Gastrocnemius medialis (tissue), 4 donors: Measurements from ENCODE around the gene C12orf75. TPM values are rescaled to one million over a fixed set of nuclear protein-coding genes. Genes with fewer than 3 reads are reported as not detected.

Source experiments
- ATAC-seq, 2 donors: fragments of 150-250 bp; one replicate each; pipeline ENCODE4 v1.9.1; 2016
- DNase-seq, 2 donors: peaks; one replicate each; pipeline ENCODE4 v3.0.0-alpha.2; 2019
- H3K27ac ChIP-seq, 4 donors: fragments of 200-600 bp; sonication (generic); 1 replicate in 1 of 4; 2 replicates in 3 of 4; pipeline ENCODE4 v1.5.1; 2016 to 2018; ENCODE audit warnings: mild to moderate bottlenecking in 2 of 4, moderate library complexity in 1 of 4
- H3K27me3 ChIP-seq, 3 donors: fragments of 200-600 bp; sonication (generic) in 2 of 3; 1 replicate in 1 of 3; 2 replicates in 2 of 3; pipeline versions ENCODE4 v1.5.1 to v1.6.0; 2016 to 2019; ENCODE audit warnings: mild to moderate bottlenecking in 1 of 3, moderate library complexity in 1 of 3
- H3K36me3 ChIP-seq, 2 donors: fragments of 200-600 bp; sonication (generic) in 1 of 2; one replicate each; pipeline ENCODE4 v1.5.1; 2017 to 2018
- H3K4me1 ChIP-seq, 2 donors: fragments of 200-600 bp; sonication (generic) in 1 of 2; one replicate each; pipeline ENCODE4 v1.5.1; 2016 to 2017; ENCODE audit warnings: mild to moderate bottlenecking in 2 of 2
- H3K4me3 ChIP-seq, 4 donors: fragments of 200-600 bp; sonication (generic) in 3 of 4; 1 replicate in 1 of 4; 2 replicates in 3 of 4; pipeline ENCODE4 v1.5.1; 2016 to 2019; ENCODE audit warnings: mild to moderate bottlenecking in 2 of 4
- H3K9me3 ChIP-seq, 3 donors: fragments of 200-600 bp; sonication (generic) in 2 of 3; 1 replicate in 1 of 3; 2 replicates in 2 of 3; pipeline ENCODE4 v1.5.1; 2016 to 2019
- POLR2A ChIP-seq, 2 donors: fragments of 450-650 bp; IDR thresholded peaks; one replicate each; pipeline ENCODE4 v1.6.1; 2017; ENCODE audit warnings: antibody characterized with exemption in 2 of 2, mild to moderate bottlenecking in 2 of 2, moderate library complexity in 2 of 2
- in situ Hi-C, 4 donors: fragments of 200-750 bp; cut with MboI; loops; one replicate each; pipeline versions ENCODE4 v1.15.0 to v1.8.0; 2017; ENCODE audit warnings: low sequenced_read_pairs in 4 of 4
- intact Hi-C: fragments of 100-400 bp; cut with DNase I; formaldehyde crosslinking; loops from one replicate; pipeline ENCODE4 v1.15.1; 2023; ENCODE audit warnings: low total_unique reads
- total RNA-seq, 4 donors: library from RNA; depleted of rRNA; stranded (reverse); fragments of >200 nt; gene quantifications; one replicate each; pipeline versions ENCODE4 v1.1.0 to v1.2.3, GENCODE V29; 2016
- TF ChIP-seq, protein P1 (sequence below), 5 experiments: fragments of 450-650 bp in 3 of 5; fragments of 200-600 bp in 2 of 5; sonication (generic) in 2 of 5; IDR thresholded peaks in 4 of 5; conservative IDR thresholded peaks in 1 of 5; 1 replicate in 4 of 5; 2 replicates in 1 of 5; pipeline ENCODE4 v1.5.1; 2016 to 2019; ENCODE audit warnings: antibody characterized with exemption in 5 of 5, mild to moderate bottlenecking in 3 of 5, moderate library complexity in 3 of 5

C12orf75 gene
- total RNA-seq: 10 to 100 TPM in 3 of 4 donors, 1 to 10 TPM in 1; 4.3 to 73.0 (median 17.3) TPM

DNA sequence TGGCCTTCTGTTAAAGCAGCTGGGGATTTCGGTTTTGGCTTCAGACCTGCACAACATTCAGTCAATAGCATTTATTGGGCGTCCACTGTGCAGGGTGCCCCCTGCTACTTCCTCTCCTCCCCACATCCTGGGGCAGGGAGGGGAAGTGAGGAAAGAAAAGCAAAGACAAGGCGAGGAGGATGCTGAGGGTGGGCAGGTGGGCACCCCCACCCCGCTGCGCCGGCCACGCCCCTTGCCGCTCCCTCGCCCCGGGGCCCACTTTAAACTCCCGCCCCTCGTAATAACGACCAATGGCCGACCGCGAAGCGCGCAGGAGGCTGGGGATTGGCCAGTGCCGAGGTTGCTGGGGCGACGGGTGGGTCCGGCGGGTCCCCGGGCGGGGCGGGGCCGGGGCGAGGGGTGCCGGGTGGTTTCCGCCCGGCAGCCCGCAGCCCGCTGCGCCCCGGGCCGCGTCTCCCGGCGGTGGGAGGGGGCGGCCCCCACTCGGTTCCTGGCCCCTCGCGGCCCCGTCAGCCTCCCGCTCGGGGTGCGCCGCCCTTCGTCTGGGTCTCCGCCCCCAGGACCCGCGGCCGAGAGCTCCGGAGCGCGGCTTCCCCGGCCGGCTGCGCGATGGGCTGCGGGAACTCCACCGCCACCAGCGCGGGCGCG, at the start of gene C12orf75:
TSS of gene C12orf75 (plus strand) at position 409 of the 648 bp plus-strand sequence. CDS start at position 610, 201 bp downstream.
- ATAC-seq (peak; percentile 63 to 78), DNase-seq (peak; percentile 31 to 37)
- in situ Hi-C loops (no loop called here), intact Hi-C loops (loop anchor here (5.0 kb wide), 1 partner anchor 93 kb away; the partner anchor contains the start of gene APPL2)
- TF ChIP-seq, protein P1, sequence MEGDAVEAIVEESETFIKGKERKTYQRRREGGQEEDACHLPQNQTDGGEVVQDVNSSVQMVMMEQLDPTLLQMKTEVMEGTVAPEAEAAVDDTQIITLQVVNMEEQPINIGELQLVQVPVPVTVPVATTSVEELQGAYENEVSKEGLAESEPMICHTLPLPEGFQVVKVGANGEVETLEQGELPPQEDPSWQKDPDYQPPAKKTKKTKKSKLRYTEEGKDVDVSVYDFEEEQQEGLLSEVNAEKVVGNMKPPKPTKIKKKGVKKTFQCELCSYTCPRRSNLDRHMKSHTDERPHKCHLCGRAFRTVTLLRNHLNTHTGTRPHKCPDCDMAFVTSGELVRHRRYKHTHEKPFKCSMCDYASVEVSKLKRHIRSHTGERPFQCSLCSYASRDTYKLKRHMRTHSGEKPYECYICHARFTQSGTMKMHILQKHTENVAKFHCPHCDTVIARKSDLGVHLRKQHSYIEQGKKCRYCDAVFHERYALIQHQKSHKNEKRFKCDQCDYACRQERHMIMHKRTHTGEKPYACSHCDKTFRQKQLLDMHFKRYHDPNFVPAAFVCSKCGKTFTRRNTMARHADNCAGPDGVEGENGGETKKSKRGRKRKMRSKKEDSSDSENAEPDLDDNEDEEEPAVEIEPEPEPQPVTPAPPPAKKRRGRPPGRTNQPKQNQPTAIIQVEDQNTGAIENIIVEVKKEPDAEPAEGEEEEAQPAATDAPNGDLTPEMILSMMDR (IDR thresholded peaks at IDR 0.05 in 4 of 5, conservative IDR thresholded peaks at IDR 0.05 in 1 of 5): no peak
- peak in 1 of 2 donors; percentile 14 for TF ChIP-seq POLR2A (IDR thresholded peaks at IDR 0.05)
- H3K4me1 ChIP-seq: peaks cover 8 to 9% of the 10 kb centered on the region in 2 donors
- H3K4me3 ChIP-seq: peak within 1 kb of the TSS; percentile 64 to 69 (median 66)
- H3K36me3 ChIP-seq: no peaks in the 10 kb centered on the region
- H3K27ac ChIP-seq: peak within 1 kb of the TSS in 3 of 4 donors; percentile 45 to 62 (median 49)
- H3K9me3 ChIP-seq: no peaks in the 10 kb centered on the region
- H3K27me3 ChIP-seq: no peaks in the 10 kb centered on the region

DNA sequence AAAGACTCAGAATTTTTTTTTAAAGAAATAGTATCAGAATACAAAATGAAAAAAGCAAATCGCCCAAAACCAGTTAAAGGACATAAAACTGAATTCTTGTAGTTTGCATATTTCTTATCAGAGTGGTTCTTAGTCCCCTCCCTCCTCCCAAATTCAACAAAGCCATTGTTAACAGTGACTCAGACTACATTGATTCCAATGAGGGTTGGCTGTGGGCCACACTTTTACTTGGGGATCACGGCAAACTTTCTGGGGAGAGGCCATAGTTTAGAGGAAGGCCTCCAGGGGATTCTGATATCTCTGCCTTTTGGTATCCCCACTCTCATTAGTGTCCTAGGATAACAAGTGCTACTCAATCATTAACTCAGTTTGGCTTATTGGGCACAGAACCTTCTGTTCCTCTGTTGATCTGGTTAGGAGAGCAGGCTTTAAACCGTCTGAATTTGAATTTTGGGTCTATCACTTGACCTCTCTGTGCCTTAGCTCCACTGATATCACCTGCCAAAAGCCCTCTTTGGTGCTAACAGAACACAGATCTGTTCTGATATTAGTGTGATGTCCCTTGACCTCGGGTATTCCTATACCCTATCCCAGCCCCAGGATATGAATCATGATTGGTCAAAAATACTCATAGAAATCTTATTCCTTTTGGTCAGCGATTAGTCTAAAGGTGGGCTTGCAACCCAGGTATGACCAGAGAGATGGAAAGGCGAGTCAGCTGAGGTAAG, 49.4 kb upstream of the C12orf75 start:
- no peaks in the 10 kb centered on the region for H3K36me3 ChIP-seq
- intact Hi-C loops: no loop called here
- no peaks in the 10 kb centered on the region for H3K27me3 ChIP-seq
- H3K4me3 ChIP-seq: no peak overlapping the region
- no peak for DNase-seq
- no peaks in the 10 kb centered on the region for H3K9me3 ChIP-seq
- H3K4me1 ChIP-seq: no peaks in the 10 kb centered on the region
- no peak overlapping the region for H3K27ac ChIP-seq
- in situ Hi-C loops: loop anchor here in 1 of 4 donors (10.0 kb wide), 1 partner anchor 104 kb away; no protein-coding TSS in a partner anchor
- ATAC-seq: no peak
- TF ChIP-seq, protein P1 (IDR thresholded peaks at IDR 0.05 in 4 of 5, conservative IDR thresholded peaks at IDR 0.05 in 1 of 5): no peak
- no peak for TF ChIP-seq POLR2A (IDR thresholded peaks at IDR 0.05)

DNA sequence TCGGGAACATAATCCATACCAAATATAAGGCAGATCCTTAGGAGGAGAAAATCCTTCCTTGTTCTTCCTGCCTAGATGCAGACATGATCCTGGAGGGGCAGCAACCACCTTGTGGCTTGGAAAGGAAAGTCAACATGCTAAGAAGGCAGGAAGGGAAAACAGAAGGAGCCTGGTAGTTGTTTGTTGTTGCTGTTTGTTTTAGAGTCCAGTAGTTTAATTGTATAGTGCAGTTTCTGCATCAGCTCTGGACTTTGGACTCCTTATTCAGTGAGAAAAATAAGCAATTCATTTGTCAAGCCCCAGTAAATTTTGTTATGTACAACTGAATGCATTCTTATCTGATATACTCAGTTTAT, 48.8 kb upstream of the C12orf75 start:
- intact Hi-C loops: no loop called here
- ATAC-seq (no peak), DNase-seq (no peak)
- Histone ChIP-seq H3K36me3 (no peaks in the 10 kb centered on the region), H3K4me1 (no peaks in the 10 kb centered on the region), H3K27ac (no peak overlapping the region), H3K27me3 (no peaks in the 10 kb centered on the region), H3K4me3 (no peak overlapping the region), H3K9me3 (no peaks in the 10 kb centered on the region)
- TF ChIP-seq POLR2A (IDR thresholded peaks at IDR 0.05): no peak
- TF ChIP-seq, protein P1 (IDR thresholded peaks at IDR 0.05 in 4 of 5, conservative IDR thresholded peaks at IDR 0.05 in 1 of 5): no peak
- in situ Hi-C loops: loop anchor here in 1 of 4 donors (10.0 kb wide), 1 partner anchor 103 kb away; no protein-coding TSS in a partner anchor

DNA sequence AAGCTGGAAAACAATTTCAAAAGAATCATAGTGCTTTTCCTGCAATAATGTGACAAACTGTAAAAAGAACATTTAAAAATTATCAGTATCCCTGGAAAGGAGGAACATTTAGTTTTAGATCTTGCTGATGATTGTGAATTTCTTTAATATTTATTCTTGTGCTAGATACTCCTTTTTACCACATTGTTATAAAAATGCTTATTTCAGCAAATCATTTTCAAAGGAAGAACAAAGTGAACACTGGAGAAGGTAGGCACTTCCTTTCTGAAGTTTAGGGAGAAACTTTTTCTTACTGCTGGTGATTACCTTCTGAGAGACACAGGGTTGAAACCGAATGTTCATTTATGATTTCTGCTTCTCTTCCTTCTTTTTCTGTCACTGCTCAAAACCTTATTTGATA, 45.1 kb upstream of the C12orf75 start:
- DNase-seq: no peak
- no peak for TF ChIP-seq POLR2A (IDR thresholded peaks at IDR 0.05)
- TF ChIP-seq, protein P1 (IDR thresholded peaks at IDR 0.05 in 4 of 5, conservative IDR thresholded peaks at IDR 0.05 in 1 of 5): no peak

More for the DNA sequence above, 45.1 kb upstream of the C12orf75 start:
- in situ Hi-C loops (loop anchor here in 1 of 4 donors (10.0 kb wide), 1 partner anchor 99 kb away; no protein-coding TSS in a partner anchor), intact Hi-C loops (no loop called here)
- no peak for ATAC-seq
- Histone ChIP-seq H3K27ac (no peak overlapping the region), H3K27me3 (no peaks in the 10 kb centered on the region), H3K4me3 (no peak overlapping the region), H3K9me3 (no peaks in the 10 kb centered on the region), H3K4me1 (no peaks in the 10 kb centered on the region), H3K36me3 (no peaks in the 10 kb centered on the region)
